Measurements from ENCODE around the gene BCAS3.
"Not testable (repeated sequence)": the region's sequence is repeated elsewhere in the genome, so short reads cannot be mapped to it uniquely, and the experiment has no call there.

Gene BCAS3

GRCh38 chr17:60677308-60678117 lies at the start of gene BCAS3:
BCAS3 (plus strand) TSS chr17:60677851.
- DNase-seq (ENCODE audit: low read depth): peak; percentile 92

- no peak for DNase-seq (ENCODE audit: low read depth)
Observed at GRCh38 chr17:60628252-60628889, 49.3 kb upstream of the BCAS3 start.

GRCh38 chr17:60629120-60629519 lies 48.5 kb upstream of the BCAS3 start:
- no peak for DNase-seq (ENCODE audit: low read depth)

GRCh38 chr17:60630352-60630751 lies 47.3 kb upstream of the BCAS3 start:
- no peak for DNase-seq (ENCODE audit: low read depth)

GRCh38 chr17:60631119-60631518 lies 46.5 kb upstream of the BCAS3 start:
- DNase-seq (ENCODE audit: low read depth): no peak

- no peak for DNase-seq (ENCODE audit: low read depth)
Observed at GRCh38 chr17:60637683-60638082, 40.0 kb upstream of the BCAS3 start.

GRCh38 chr17:60639019-60639330 lies 38.7 kb upstream of the BCAS3 start:
- no peak for DNase-seq (ENCODE audit: low read depth)

- no peak for DNase-seq (ENCODE audit: low read depth)
Observed at GRCh38 chr17:60640503-60640902, 37.1 kb upstream of the BCAS3 start.

GRCh38 chr17:60641126-60641525 lies 36.5 kb upstream of the BCAS3 start:
- DNase-seq (ENCODE audit: low read depth): no peak

- peak; percentile 27 for DNase-seq (ENCODE audit: low read depth)
Observed at GRCh38 chr17:60641810-60642220, 35.8 kb upstream of the BCAS3 start.

GRCh38 chr17:60645918-60646523 lies 31.6 kb upstream of the BCAS3 start:
- DNase-seq (ENCODE audit: low read depth): no peak

GRCh38 chr17:60646701-60647100 lies 30.9 kb upstream of the BCAS3 start:
- no peak for DNase-seq (ENCODE audit: low read depth)

GRCh38 chr17:60647705-60648104 lies 29.9 kb upstream of the BCAS3 start:
- no peak for DNase-seq (ENCODE audit: low read depth)

- no peak for DNase-seq (ENCODE audit: low read depth)
Observed at GRCh38 chr17:60652454-60653247, 25.0 kb upstream of the BCAS3 start.

GRCh38 chr17:60653569-60653968 lies 24.1 kb upstream of the BCAS3 start:
- no peak for DNase-seq (ENCODE audit: low read depth)

GRCh38 chr17:60656499-60656898 lies 21.2 kb upstream of the BCAS3 start:
- DNase-seq (ENCODE audit: low read depth): no peak

- DNase-seq (ENCODE audit: low read depth): no peak
Observed at GRCh38 chr17:60659156-60659555, 18.5 kb upstream of the BCAS3 start.

GRCh38 chr17:60661489-60661888 lies 16.2 kb upstream of the BCAS3 start:
- DNase-seq (ENCODE audit: low read depth): no peak

GRCh38 chr17:60664022-60664421 lies 13.6 kb upstream of the BCAS3 start:
- no peak for DNase-seq (ENCODE audit: low read depth)

- DNase-seq (ENCODE audit: low read depth): no peak
Observed at GRCh38 chr17:60665602-60666001, 12.0 kb upstream of the BCAS3 start.

GRCh38 chr17:60668741-60669140 lies 8.9 kb upstream of the BCAS3 start:
- not testable (repeated sequence) for DNase-seq (ENCODE audit: low read depth)

- DNase-seq (ENCODE audit: low read depth): no peak
Observed at GRCh38 chr17:60671482-60671881, 6.2 kb upstream of the BCAS3 start.

GRCh38 chr17:60674637-60675036 lies 3.0 kb upstream of the BCAS3 start:
- DNase-seq (ENCODE audit: low read depth): not testable (repeated sequence)
